ENCODE results near the gene GLIS1. TPM values are rescaled to one million over a fixed set of nuclear protein-coding genes. Genes with fewer than 3 reads are reported as not detected.

The GLIS1 gene
- total RNA-seq, 1 experiment from 2014 or later = 0.13 TPM

DNA sequence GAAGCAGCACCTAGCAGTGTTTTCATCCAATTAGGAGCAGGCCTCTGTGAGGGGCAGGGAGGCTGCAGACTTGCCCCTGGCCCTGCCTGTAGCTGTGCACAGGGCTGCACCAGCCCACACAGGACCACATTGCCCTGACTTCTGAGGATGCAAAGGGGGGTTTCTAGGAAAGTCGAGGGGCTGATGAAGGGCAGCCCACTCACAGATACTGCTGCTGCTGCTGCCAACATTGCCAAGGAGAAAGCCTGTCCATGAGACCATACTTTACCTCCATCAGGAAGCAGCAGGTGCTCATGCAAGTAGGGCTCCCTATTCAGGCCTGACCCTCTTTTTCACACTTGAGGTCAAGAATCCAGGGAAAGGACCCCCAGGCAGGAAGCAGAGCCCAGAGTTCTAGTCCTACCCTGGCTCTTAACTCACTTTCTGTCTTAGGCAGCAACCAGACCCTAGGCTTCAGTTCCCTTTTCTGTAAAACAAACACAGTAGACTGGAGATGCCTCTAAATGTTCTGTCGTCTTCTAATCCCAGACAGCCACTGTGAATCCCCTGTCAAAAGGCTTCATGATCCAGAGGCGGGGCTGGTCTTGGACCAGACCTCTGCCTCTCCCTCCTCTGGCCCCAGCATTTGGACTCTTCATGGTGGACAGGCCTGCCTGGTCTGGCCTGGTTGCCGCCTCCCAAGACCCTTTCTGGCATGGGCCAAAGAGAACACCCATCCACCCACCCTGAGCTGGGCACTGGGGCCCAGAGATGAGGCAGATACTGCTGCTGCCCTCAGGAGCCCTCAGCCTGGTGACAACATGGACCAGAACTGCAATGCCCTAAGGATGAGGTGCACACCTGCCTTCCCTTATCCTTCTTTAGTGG, 120.2 kb downstream of the GLIS1 start:
- TF ChIP-seq, protein P1, sequence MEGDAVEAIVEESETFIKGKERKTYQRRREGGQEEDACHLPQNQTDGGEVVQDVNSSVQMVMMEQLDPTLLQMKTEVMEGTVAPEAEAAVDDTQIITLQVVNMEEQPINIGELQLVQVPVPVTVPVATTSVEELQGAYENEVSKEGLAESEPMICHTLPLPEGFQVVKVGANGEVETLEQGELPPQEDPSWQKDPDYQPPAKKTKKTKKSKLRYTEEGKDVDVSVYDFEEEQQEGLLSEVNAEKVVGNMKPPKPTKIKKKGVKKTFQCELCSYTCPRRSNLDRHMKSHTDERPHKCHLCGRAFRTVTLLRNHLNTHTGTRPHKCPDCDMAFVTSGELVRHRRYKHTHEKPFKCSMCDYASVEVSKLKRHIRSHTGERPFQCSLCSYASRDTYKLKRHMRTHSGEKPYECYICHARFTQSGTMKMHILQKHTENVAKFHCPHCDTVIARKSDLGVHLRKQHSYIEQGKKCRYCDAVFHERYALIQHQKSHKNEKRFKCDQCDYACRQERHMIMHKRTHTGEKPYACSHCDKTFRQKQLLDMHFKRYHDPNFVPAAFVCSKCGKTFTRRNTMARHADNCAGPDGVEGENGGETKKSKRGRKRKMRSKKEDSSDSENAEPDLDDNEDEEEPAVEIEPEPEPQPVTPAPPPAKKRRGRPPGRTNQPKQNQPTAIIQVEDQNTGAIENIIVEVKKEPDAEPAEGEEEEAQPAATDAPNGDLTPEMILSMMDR (conservative IDR thresholded peaks at IDR 0.05; ENCODE audit: low read depth, low read length) = no peak
- TF ChIP-seq EZH2 (IDR thresholded peaks at IDR 0.05; ENCODE audit: borderline replicate concordance, low read depth, low read length, poor library complexity, severe bottlenecking) = no peak
- no peaks in the 10 kb centered on the region for H3K9me3 ChIP-seq (ENCODE audit: low read depth, low read length, poor library complexity, severe bottlenecking)
- H3K36me3 ChIP-seq (ENCODE audit: insufficient read depth, low read length, poor library complexity, severe bottlenecking) = no peaks in the 10 kb centered on the region
- ChIA-PET CTCF (no interaction called here), POLR2A (ENCODE audit: low non-redundant PET) (no interaction called here)
- intact Hi-C loops (cut with micrococcal nuclease; ENCODE audit: unreplicated experiment) = no loop called here
- H3K27me3 ChIP-seq (replicated peaks; ENCODE audit: insufficient read depth, low read depth, low read length, poor library complexity) = no peaks in the 10 kb centered on the region
- DNase-seq (ENCODE audit: low spot score) = no peak
- no peaks in the 10 kb centered on the region for H3K4me1 ChIP-seq (ENCODE audit: insufficient read depth, low read length, poor library complexity, severe bottlenecking)
- no peak overlapping the region for H3K27ac ChIP-seq (ENCODE audit: low read depth, low read length, poor library complexity, severe bottlenecking)
- no TSS peak for BruUV-seq (replicated peaks)
- no peak overlapping the region for H3K4me3 ChIP-seq (ENCODE audit: low read depth, low read length, poor library complexity, severe bottlenecking)

DNA sequence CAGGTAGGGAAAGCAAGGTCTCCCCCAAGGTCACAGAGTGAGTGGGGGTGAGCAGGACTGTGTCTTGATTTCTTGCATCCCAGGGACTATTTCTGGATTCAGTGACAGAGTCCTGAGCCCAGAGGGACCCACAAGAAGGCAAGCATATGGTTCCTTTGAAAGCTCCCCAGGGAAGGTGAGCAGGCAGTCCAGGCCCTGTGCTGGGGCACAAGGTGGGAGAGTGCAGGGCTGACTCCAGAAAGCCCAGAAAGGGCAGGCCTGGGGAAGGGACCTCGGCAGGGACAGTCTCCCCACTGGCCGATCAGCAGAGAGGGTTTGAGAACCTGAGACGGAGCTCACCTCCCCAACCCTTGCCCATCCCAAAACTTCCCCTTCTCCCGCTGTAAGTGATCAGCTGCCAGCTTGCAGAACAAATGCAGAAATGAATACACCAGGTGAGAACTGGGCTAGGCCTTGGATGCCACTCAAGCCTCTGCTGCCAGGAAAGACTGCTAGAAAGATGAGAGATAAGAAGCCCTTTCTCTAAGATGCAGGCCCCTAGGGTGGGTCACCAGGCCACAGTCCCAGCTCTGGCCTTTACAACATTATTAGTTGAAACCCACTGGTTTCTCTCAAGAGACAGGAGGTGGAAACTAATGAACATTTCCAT, 121.0 kb downstream of the GLIS1 start:
- H3K9me3 ChIP-seq (ENCODE audit: low read depth, low read length, poor library complexity, severe bottlenecking) = no peaks in the 10 kb centered on the region
- ChIA-PET CTCF (no interaction called here), POLR2A (ENCODE audit: low non-redundant PET) (no interaction called here)
- TF ChIP-seq, protein P1 (conservative IDR thresholded peaks at IDR 0.05; ENCODE audit: low read depth, low read length) = no peak
- TF ChIP-seq EZH2 (IDR thresholded peaks at IDR 0.05; ENCODE audit: borderline replicate concordance, low read depth, low read length, poor library complexity, severe bottlenecking) = no peak
- intact Hi-C loops (cut with micrococcal nuclease; ENCODE audit: unreplicated experiment) = no loop called here
- no peak overlapping the region for H3K4me3 ChIP-seq (ENCODE audit: low read depth, low read length, poor library complexity, severe bottlenecking)
- no peak for DNase-seq (ENCODE audit: low spot score)
- H3K27me3 ChIP-seq (replicated peaks; ENCODE audit: insufficient read depth, low read depth, low read length, poor library complexity) = no peaks in the 10 kb centered on the region
- H3K27ac ChIP-seq (ENCODE audit: low read depth, low read length, poor library complexity, severe bottlenecking) = no peak overlapping the region
- no peaks in the 10 kb centered on the region for H3K4me1 ChIP-seq (ENCODE audit: insufficient read depth, low read length, poor library complexity, severe bottlenecking)
- no TSS peak for BruUV-seq (replicated peaks)
- H3K36me3 ChIP-seq (ENCODE audit: insufficient read depth, low read length, poor library complexity, severe bottlenecking) = no peaks in the 10 kb centered on the region

DNA sequence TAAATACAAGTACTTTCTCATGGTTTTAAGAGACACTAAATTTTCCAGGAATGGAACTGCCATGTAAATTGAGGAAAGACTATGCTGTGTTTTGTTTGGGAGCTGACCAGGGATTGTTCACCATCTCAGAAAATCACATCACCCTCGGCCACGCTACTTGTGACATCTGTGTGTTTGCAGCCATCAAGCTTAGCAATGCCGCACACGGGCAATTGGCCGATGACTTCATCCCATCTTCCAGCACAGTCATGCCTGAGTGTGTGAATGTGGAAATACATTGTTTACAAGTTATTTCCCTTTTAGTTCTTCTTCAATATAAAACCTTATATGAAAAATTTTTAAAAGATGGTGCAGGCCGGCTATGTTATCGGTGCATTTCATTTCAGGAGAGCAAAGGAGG, 121.6 kb downstream of the GLIS1 start:
- ChIA-PET CTCF (no interaction called here), POLR2A (ENCODE audit: low non-redundant PET) (no interaction called here)
- H3K36me3 ChIP-seq (ENCODE audit: insufficient read depth, low read length, poor library complexity, severe bottlenecking) = no peaks in the 10 kb centered on the region
- no peaks in the 10 kb centered on the region for H3K4me1 ChIP-seq (ENCODE audit: insufficient read depth, low read length, poor library complexity, severe bottlenecking)
- no peak for DNase-seq (ENCODE audit: low spot score)
- H3K27me3 ChIP-seq (replicated peaks; ENCODE audit: insufficient read depth, low read depth, low read length, poor library complexity) = no peaks in the 10 kb centered on the region
- no peak overlapping the region for H3K4me3 ChIP-seq (ENCODE audit: low read depth, low read length, poor library complexity, severe bottlenecking)
- H3K27ac ChIP-seq (ENCODE audit: low read depth, low read length, poor library complexity, severe bottlenecking) = no peak overlapping the region
- no TSS peak for BruUV-seq (replicated peaks)
- no peaks in the 10 kb centered on the region for H3K9me3 ChIP-seq (ENCODE audit: low read depth, low read length, poor library complexity, severe bottlenecking)
- intact Hi-C loops (cut with micrococcal nuclease; ENCODE audit: unreplicated experiment) = no loop called here
- no peak for TF ChIP-seq EZH2 (IDR thresholded peaks at IDR 0.05; ENCODE audit: borderline replicate concordance, low read depth, low read length, poor library complexity, severe bottlenecking)
- TF ChIP-seq, protein P1 (conservative IDR thresholded peaks at IDR 0.05; ENCODE audit: low read depth, low read length) = no peak

All from A673 (cell line).